K562 (cell line): ENCODE data around the gene TMEM100. TPM values are rescaled to one million over a fixed set of nuclear protein-coding genes. Genes with fewer than 3 reads are reported as not detected.
A peak's percentile ranks its signal among the peaks of the same experiment; 100 is the strongest.

Experiments
- CBFA2T3 ChIP-seq: fragments of 450-650 bp; IDR thresholded peaks from 2 replicates; pipeline ENCODE4 v1.6.1; 2017
- KDM2B ChIP-seq: fragments of 250-450 bp; sonication (Bioruptor Pico); IDR thresholded peaks from 2 replicates; pipeline ENCODE4 v1.8.0; 2021; ENCODE audit warnings: mild to moderate bottlenecking, moderate library complexity
- MCM5 ChIP-seq: fragments of 450-650 bp; IDR thresholded peaks from 2 replicates; pipeline ENCODE4 v1.6.1; 2016; ENCODE audit warnings: low read depth
- PPARD ChIP-seq: fragments of 250-450 bp; sonication (Bioruptor Pico); IDR thresholded peaks from 2 replicates; pipeline ENCODE4 v1.8.0; 2022; ENCODE audit warnings: inconsistent platforms, mild to moderate bottlenecking, moderate library complexity
- RFX1 ChIP-seq: fragments of 450-650 bp; IDR thresholded peaks from 2 replicates; pipeline ENCODE4 v1.6.1; 2016; ENCODE audit warnings: mild to moderate bottlenecking, moderate library complexity
- ZNF232 ChIP-seq: sonication (generic); formaldehyde crosslinking; IDR thresholded peaks from 2 replicates; pipeline ENCODE4 v1.8.0; 2022; ENCODE audit warnings: mild to moderate bottlenecking, missing genetic modification reagents
- polyA plus RNA-seq, 8 experiments: library from polyadenylated mRNA; depleted of rRNA in 4 of 8; stranded (reverse) in 5 of 8; unstranded in 3 of 8; fragments of >200 nt; fragmentation: Nextera tagmentation in 2 of 8; fragmentation: Illumina TruSeq in 1 of 8; extraction: Ambion mirVana in 2 of 8; extraction: Trizol in 1 of 8; gene quantifications; 2 replicates each; pipeline versions ENCODE4 v1.2.1 to v1.2.3, GENCODE V29; 2011 to 2014; ENCODE audit warnings: inconsistent platforms in 1 of 8, missing spikeins in 1 of 8
- total RNA-seq, 7 experiments: library from RNA; depleted of rRNA in 6 of 7; stranded (reverse); fragments of >200 nt in 6 of 7; fragmentation: Illumina TruSeq in 2 of 7; extraction: Trizol in 2 of 7; gene quantifications; 2 replicates each; pipeline versions ENCODE4 v1.2.1 to v1.2.3, GENCODE V29; 2011 to 2021; ENCODE audit warnings: low replicate concordance in 1 of 7
- TF ChIP-seq, protein P1 (sequence below): fragments of 200-800 bp; sonication (Bioruptor generic); IDR thresholded peaks from 2 replicates; pipeline ENCODE4 v1.6.1; 2016; ENCODE audit warnings: missing genetic modification characterization, missing compliant biosample characterization
- TF ChIP-seq, protein P2 (sequence below): fragments of 450-650 bp; IDR thresholded peaks from 2 replicates; pipeline ENCODE4 v1.6.1; 2017; ENCODE audit warnings: mild to moderate bottlenecking, moderate library complexity
- TF ChIP-seq, protein P3 (sequence below): fragments of 450-650 bp; IDR thresholded peaks from 2 replicates; pipeline ENCODE4 v1.7.1; 2018; ENCODE audit warnings: mild to moderate bottlenecking, low read depth; ENCODE audit not compliant: partially characterized antibody
- TF ChIP-seq, protein P4 (sequence below): fragments of 450-650 bp; formaldehyde crosslinking; IDR thresholded peaks from 2 replicates; pipeline ENCODE4 v1.4.0; 2020; ENCODE audit warnings: mild to moderate bottlenecking
- TF ChIP-seq, protein P5 (sequence below): fragments of 200-800 bp; sonication (Bioruptor generic); IDR thresholded peaks from 2 replicates; pipeline ENCODE4 v1.6.1; 2017; ENCODE audit warnings: missing genetic modification characterization, missing compliant biosample characterization
- TF ChIP-seq, protein P6 (sequence below): fragments of 250-450 bp; sonication (Bioruptor Pico); IDR thresholded peaks from 2 replicates; pipeline ENCODE4 v1.6.1; 2021; ENCODE audit warnings: mild to moderate bottlenecking
- TF ChIP-seq, protein P7 (sequence below): fragments of 250-450 bp; sonication (Bioruptor Pico); IDR thresholded peaks from 2 replicates; pipeline ENCODE4 v1.5.0; 2021

The TMEM100 gene
- total and polyA plus RNA-seq, 9 of the 15 experiments (the other 6 are each of a cell fraction or from before 2014, with no cell fraction given) = 0.12 to 0.50 (median 0.19) TPM

DNA sequence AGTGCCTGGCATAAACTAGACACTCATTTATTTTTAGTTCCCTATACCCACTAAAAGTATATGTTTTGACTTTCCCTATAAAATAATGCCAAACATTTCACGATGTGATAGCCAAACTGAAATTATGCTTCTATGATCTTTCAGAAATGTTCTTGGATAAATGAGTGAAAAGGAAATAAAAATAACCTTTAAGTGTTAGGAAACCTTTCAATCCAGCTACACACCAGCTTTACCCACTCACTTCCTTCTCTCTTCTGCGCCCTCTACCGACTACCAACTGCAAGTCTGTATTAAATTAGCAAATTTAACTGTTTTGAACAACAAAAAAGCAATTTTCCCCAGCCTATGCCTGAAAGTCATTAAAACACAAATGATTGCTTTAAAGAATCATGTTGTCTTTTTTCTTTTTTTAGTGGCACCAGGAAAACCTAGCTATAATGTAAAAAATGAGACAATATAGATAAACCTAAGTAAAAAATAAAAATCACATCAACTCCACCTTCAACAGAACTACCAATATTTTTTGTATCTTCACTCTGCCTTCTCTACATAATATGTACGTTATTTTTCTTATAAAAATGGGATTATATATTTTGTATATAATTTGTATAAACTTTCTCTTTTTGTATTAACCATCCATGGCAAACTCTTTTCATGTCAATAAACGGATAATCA is 13.2 kb upstream of the TMEM100 start (continued):
- TF ChIP-seq, protein P1, sequence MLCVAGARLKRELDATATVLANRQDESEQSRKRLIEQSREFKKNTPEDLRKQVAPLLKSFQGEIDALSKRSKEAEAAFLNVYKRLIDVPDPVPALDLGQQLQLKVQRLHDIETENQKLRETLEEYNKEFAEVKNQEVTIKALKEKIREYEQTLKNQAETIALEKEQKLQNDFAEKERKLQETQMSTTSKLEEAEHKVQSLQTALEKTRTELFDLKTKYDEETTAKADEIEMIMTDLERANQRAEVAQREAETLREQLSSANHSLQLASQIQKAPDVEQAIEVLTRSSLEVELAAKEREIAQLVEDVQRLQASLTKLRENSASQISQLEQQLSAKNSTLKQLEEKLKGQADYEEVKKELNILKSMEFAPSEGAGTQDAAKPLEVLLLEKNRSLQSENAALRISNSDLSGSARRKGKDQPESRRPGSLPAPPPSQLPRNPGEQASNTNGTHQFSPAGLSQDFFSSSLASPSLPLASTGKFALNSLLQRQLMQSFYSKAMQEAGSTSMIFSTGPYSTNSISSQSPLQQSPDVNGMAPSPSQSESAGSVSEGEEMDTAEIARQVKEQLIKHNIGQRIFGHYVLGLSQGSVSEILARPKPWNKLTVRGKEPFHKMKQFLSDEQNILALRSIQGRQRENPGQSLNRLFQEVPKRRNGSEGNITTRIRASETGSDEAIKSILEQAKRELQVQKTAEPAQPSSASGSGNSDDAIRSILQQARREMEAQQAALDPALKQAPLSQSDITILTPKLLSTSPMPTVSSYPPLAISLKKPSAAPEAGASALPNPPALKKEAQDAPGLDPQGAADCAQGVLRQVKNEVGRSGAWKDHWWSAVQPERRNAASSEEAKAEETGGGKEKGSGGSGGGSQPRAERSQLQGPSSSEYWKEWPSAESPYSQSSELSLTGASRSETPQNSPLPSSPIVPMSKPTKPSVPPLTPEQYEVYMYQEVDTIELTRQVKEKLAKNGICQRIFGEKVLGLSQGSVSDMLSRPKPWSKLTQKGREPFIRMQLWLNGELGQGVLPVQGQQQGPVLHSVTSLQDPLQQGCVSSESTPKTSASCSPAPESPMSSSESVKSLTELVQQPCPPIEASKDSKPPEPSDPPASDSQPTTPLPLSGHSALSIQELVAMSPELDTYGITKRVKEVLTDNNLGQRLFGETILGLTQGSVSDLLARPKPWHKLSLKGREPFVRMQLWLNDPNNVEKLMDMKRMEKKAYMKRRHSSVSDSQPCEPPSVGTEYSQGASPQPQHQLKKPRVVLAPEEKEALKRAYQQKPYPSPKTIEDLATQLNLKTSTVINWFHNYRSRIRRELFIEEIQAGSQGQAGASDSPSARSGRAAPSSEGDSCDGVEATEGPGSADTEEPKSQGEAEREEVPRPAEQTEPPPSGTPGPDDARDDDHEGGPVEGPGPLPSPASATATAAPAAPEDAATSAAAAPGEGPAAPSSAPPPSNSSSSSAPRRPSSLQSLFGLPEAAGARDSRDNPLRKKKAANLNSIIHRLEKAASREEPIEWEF (CRISPR knock-in tag) = no peak
- TF ChIP-seq PPARD (CRISPR knock-in tag) = no peak
- TF ChIP-seq, protein P2, sequence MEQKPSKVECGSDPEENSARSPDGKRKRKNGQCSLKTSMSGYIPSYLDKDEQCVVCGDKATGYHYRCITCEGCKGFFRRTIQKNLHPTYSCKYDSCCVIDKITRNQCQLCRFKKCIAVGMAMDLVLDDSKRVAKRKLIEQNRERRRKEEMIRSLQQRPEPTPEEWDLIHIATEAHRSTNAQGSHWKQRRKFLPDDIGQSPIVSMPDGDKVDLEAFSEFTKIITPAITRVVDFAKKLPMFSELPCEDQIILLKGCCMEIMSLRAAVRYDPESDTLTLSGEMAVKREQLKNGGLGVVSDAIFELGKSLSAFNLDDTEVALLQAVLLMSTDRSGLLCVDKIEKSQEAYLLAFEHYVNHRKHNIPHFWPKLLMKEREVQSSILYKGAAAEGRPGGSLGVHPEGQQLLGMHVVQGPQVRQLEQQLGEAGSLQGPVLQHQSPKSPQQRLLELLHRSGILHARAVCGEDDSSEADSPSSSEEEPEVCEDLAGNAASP = no peak
- no peak for TF ChIP-seq CBFA2T3
- TF ChIP-seq RFX1 = no peak
- TF ChIP-seq, protein P3, sequence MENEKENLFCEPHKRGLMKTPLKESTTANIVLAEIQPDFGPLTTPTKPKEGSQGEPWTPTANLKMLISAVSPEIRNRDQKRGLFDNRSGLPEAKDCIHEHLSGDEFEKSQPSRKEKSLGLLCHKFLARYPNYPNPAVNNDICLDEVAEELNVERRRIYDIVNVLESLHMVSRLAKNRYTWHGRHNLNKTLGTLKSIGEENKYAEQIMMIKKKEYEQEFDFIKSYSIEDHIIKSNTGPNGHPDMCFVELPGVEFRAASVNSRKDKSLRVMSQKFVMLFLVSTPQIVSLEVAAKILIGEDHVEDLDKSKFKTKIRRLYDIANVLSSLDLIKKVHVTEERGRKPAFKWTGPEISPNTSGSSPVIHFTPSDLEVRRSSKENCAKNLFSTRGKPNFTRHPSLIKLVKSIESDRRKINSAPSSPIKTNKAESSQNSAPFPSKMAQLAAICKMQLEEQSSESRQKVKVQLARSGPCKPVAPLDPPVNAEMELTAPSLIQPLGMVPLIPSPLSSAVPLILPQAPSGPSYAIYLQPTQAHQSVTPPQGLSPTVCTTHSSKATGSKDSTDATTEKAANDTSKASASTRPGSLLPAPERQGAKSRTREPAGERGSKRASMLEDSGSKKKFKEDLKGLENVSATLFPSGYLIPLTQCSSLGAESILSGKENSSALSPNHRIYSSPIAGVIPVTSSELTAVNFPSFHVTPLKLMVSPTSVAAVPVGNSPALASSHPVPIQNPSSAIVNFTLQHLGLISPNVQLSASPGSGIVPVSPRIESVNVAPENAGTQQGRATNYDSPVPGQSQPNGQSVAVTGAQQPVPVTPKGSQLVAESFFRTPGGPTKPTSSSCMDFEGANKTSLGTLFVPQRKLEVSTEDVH = no peak
- TF ChIP-seq, protein P4, sequence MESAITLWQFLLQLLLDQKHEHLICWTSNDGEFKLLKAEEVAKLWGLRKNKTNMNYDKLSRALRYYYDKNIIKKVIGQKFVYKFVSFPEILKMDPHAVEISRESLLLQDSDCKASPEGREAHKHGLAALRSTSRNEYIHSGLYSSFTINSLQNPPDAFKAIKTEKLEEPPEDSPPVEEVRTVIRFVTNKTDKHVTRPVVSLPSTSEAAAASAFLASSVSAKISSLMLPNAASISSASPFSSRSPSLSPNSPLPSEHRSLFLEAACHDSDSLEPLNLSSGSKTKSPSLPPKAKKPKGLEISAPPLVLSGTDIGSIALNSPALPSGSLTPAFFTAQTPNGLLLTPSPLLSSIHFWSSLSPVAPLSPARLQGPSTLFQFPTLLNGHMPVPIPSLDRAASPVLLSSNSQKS (CRISPR knock-in tag) = no peak
- TF ChIP-seq, protein P5, sequence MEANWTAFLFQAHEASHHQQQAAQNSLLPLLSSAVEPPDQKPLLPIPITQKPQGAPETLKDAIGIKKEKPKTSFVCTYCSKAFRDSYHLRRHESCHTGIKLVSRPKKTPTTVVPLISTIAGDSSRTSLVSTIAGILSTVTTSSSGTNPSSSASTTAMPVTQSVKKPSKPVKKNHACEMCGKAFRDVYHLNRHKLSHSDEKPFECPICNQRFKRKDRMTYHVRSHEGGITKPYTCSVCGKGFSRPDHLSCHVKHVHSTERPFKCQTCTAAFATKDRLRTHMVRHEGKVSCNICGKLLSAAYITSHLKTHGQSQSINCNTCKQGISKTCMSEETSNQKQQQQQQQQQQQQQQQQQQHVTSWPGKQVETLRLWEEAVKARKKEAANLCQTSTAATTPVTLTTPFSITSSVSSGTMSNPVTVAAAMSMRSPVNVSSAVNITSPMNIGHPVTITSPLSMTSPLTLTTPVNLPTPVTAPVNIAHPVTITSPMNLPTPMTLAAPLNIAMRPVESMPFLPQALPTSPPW (CRISPR knock-in tag) = peak; percentile 23; the same call in 1 of the 2 replicates
- no peak for TF ChIP-seq ZNF232
- TF ChIP-seq, protein P6, sequence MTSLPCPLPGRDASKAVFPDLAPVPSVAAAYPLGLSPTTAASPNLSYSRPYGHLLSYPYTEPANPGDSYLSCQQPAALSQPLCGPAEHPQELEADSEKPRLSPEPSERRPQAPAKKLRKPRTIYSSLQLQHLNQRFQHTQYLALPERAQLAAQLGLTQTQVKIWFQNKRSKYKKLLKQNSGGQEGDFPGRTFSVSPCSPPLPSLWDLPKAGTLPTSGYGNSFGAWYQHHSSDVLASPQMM = no peak
- no peak for TF ChIP-seq KDM2B
- TF ChIP-seq MCM5 = no peak
- TF ChIP-seq, protein P7, sequence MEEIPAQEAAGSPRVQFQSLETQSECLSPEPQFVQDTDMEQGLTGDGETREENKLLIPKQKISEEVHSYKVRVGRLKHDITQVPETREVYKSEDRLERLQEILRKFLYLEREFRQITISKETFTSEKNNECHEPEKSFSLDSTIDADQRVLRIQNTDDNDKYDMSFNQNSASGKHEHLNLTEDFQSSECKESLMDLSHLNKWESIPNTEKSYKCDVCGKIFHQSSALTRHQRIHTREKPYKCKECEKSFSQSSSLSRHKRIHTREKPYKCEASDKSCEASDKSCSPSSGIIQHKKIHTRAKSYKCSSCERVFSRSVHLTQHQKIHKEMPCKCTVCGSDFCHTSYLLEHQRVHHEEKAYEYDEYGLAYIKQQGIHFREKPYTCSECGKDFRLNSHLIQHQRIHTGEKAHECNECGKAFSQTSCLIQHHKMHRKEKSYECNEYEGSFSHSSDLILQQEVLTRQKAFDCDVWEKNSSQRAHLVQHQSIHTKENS (CRISPR knock-in tag) = no peak
